K562 (cell line): ENCODE data around the gene APOB. TPM values are rescaled to one million over a fixed set of nuclear protein-coding genes. Genes with fewer than 3 reads are reported as not detected.

Experiments used
- ATAC-seq: fragments of 200-7000 bp; cut with Tn5 transposase; 3 replicates; pipeline ENCODE4 v1.9.1; 2020; ENCODE audit warnings: moderate library complexity
- BruUV-seq: library from RNA; stranded (reverse); fragments of 400-500 nt; replicated peaks from 2 replicates; lab custom pipeline; 2021; lab: Mats Ljungman, UMichigan
- CTCF ChIA-PET: fragments of 300-600 bp; formaldehyde crosslinking; extraction: SDS; loops from one replicate; lab custom pipeline; 2021; ENCODE audit warnings: low intra/inter-chr PET ratio; lab: Yijun Ruan, JAX
- POLR2A ChIA-PET: fragments of 300-600, 350-650 bp; sonication (Branson Sonifier 250); formaldehyde crosslinking; extraction: SDS; loops from one replicate; lab custom pipeline; 2021; ENCODE audit warnings: antibody characterized with exemption, inconsistent platforms; lab: Yijun Ruan, JAX
- DNase-seq, 4 experiments: peaks; one replicate each; pipeline versions ENCODE4 v3.0.0 to v3.0.0-alpha.2; 2011 to 2018; ENCODE audit warnings: low spot score in 3 of 4, mixed read lengths in 3 of 4; ENCODE audit errors: extremely low read depth in 1 of 4
- FAIRE-seq: peaks from 2 replicates; lab custom pipeline; 2011; peaks lifted over from hg19 to GRCh38; lab: Jason Lieb, UNC
- H2AFZ ChIP-seq: 2 replicates; pipeline ENCODE4 v1.6.0; 2011; ENCODE audit warnings: low read depth, low read length, control low read depth, inconsistent platforms
- H3K27ac ChIP-seq: fragments of 200-600 bp; 3 replicates; pipeline ENCODE4 v1.8.0; 2011; ENCODE audit warnings: low read depth, mild to moderate bottlenecking, control low read depth, inconsistent platforms, low read length, moderate library complexity, mixed read lengths; ENCODE audit errors: extremely low read depth
- H3K27me3 ChIP-seq, 2 experiments: fragments of 300-600 bp in 1 of 2; 2 replicates in 1 of 2; 3 replicates in 1 of 2; pipeline versions ENCODE4 v1.6.0 to v1.8.0; 2011; ENCODE audit warnings: inconsistent platforms in 2 of 2, low read length in 2 of 2, mild to moderate bottlenecking in 1 of 2, mixed read lengths in 1 of 2, moderate library complexity in 1 of 2; ENCODE audit not compliant: control insufficient read depth in 2 of 2, insufficient read depth in 2 of 2
- H3K36me3 ChIP-seq: fragments of 300-600 bp; 3 replicates; pipeline ENCODE4 v1.8.0; 2011; ENCODE audit warnings: mild to moderate bottlenecking, low read length, inconsistent platforms; ENCODE audit not compliant: control insufficient read depth, insufficient read depth
- H3K4me1 ChIP-seq, 2 experiments: fragments of 200-600 bp in 1 of 2; replicated peaks in 1 of 2; 2 replicates in 1 of 2; 3 replicates in 1 of 2; pipeline versions ENCODE4 v1.5.1 to v1.8.0; 2011; ENCODE audit warnings: inconsistent platforms in 2 of 2, low read length in 2 of 2, mild to moderate bottlenecking in 1 of 2, mixed read lengths in 1 of 2, moderate library complexity in 1 of 2; ENCODE audit not compliant: control insufficient read depth in 2 of 2, insufficient read depth in 2 of 2
- H3K4me2 ChIP-seq: 2 replicates; pipeline ENCODE4 v1.6.1; 2011; ENCODE audit warnings: low read length, control low read depth, inconsistent platforms, mixed read lengths; ENCODE audit not compliant: insufficient read depth
- H3K4me3 ChIP-seq: fragments of 200-600 bp; sonication (generic), shearing (Covaris generic); 2 replicates; pipeline ENCODE4 v1.5.1; 2016; ENCODE audit warnings: control low read depth, inconsistent platforms
- H3K79me2 ChIP-seq: fragments of 200-600 bp; 3 replicates; pipeline ENCODE4 v1.8.0; 2011; ENCODE audit warnings: low read length, inconsistent platforms; ENCODE audit not compliant: control insufficient read depth, insufficient read depth
- H3K9ac ChIP-seq, 2 experiments: 2 replicates each; pipeline versions ENCODE4 v1.6.0 to v1.6.1; 2011; ENCODE audit warnings: low read depth in 2 of 2, low read length in 2 of 2, control low read depth in 1 of 2, inconsistent platforms in 1 of 2, mild to moderate bottlenecking in 1 of 2, mixed read lengths in 1 of 2; ENCODE audit not compliant: insufficient read depth in 1 of 2
- H3K9me1 ChIP-seq: one replicate; pipeline ENCODE4 v1.6.0; 2011; ENCODE audit warnings: inconsistent platforms, mild to moderate bottlenecking, low read length, moderate library complexity; ENCODE audit not compliant: control insufficient read depth, insufficient read depth
- H3K9me3 ChIP-seq: replicated peaks from 2 replicates; pipeline ENCODE4 v1.5.1; 2011; ENCODE audit warnings: low read depth, low read length, inconsistent platforms; ENCODE audit not compliant: control insufficient read depth, insufficient read depth
- H4K20me1 ChIP-seq: replicated peaks from 2 replicates; pipeline ENCODE4 v1.6.1; 2011; ENCODE audit warnings: low read length, inconsistent platforms, mixed read lengths; ENCODE audit not compliant: control insufficient read depth, insufficient read depth
- ATF7 ChIP-seq: fragments of 450-650 bp; IDR thresholded peaks from 2 replicates; pipeline ENCODE4 v1.7.1; 2014; ENCODE audit warnings: mild to moderate bottlenecking, moderate library complexity
- CEBPB ChIP-seq: fragments of 450-650 bp; IDR thresholded peaks from 2 replicates; pipeline ENCODE4 v1.6.1; 2016; ENCODE audit warnings: missing genetic modification characterization, missing compliant biosample characterization
- EGR1 ChIP-seq: fragments of 450-650 bp; conservative IDR thresholded peaks from 2 replicates; pipeline ENCODE4 v1.6.1; 2017; ENCODE audit warnings: mild to moderate bottlenecking
- HMBOX1 ChIP-seq: sonication (generic); IDR thresholded peaks from 2 replicates; pipeline ENCODE4 v1.6.1; 2016
- HOXB6 ChIP-seq: fragments of 250-450 bp; sonication (Bioruptor Pico); IDR thresholded peaks from 2 replicates; pipeline ENCODE4 v1.5.1; 2022; ENCODE audit warnings: mild to moderate bottlenecking, borderline replicate concordance
- NR0B1 ChIP-seq: fragments of 450-650 bp; IDR thresholded peaks from one replicate; pipeline ENCODE4 v1.6.1; 2018; ENCODE audit warnings: mild to moderate bottlenecking, moderate library complexity; ENCODE audit not compliant: partially characterized antibody
- PURB ChIP-seq: sonication (generic); formaldehyde crosslinking; IDR thresholded peaks from 2 replicates; pipeline ENCODE4 v1.9.0; 2021; ENCODE audit warnings: low read depth, mild to moderate bottlenecking, missing genetic modification reagents
- SIN3B ChIP-seq: fragments of 450-650 bp; IDR thresholded peaks from 2 replicates; pipeline ENCODE4 v1.6.1; 2017; ENCODE audit warnings: low read depth, mild to moderate bottlenecking, moderate library complexity
- TSC22D4 ChIP-seq: fragments of 450-650 bp; IDR thresholded peaks from 2 replicates; pipeline ENCODE4 v1.6.1; 2016; ENCODE audit warnings: missing genetic modification characterization, missing biosample characterization, control low read depth
- ZBTB1 ChIP-seq: sonication (generic); formaldehyde crosslinking; IDR thresholded peaks from 2 replicates; pipeline ENCODE4 v1.8.1; 2023; ENCODE audit warnings: missing genetic modification reagents, low read depth, mild to moderate bottlenecking, borderline replicate concordance
- ZEB2 ChIP-seq: fragments of 450-650 bp; IDR thresholded peaks from 2 replicates; pipeline ENCODE4 v1.6.1; 2016
- ZNF134 ChIP-seq: fragments of 250-450 bp; sonication (Bioruptor Pico); conservative IDR thresholded peaks from 2 replicates; pipeline ENCODE4 v1.4.0; 2020
- WGBS: fragments of 100-300 bp; shearing (Covaris generic); methylation state at CpG from one replicate; pipeline ENCODE4 v1.1.6; 2016; ENCODE audit warnings: low coverage, mixed read lengths; ENCODE audit not compliant: insufficient coverage; ENCODE audit errors: missing lambda C conversion rate; 5-methylcytosine and 5-hydroxymethylcytosine counted together
- in situ Hi-C: fragments of 300-500 bp; cut with MboI; formaldehyde crosslinking; loops from 4 replicates; pipeline ENCODE4 v1.15.0; 2018; ENCODE audit warnings: inconsistent platforms, mixed read lengths
- intact Hi-C: fragments of 100-400 bp; cut with micrococcal nuclease; formaldehyde crosslinking; loops from 2 replicates; pipeline ENCODE4 v1.14.2; 2022
- polyA plus RNA-seq, 8 experiments: library from polyadenylated mRNA; depleted of rRNA in 4 of 8; stranded (reverse) in 5 of 8; unstranded in 3 of 8; fragments of >200 nt; fragmentation: Nextera tagmentation in 2 of 8; fragmentation: Illumina TruSeq in 1 of 8; extraction: Ambion mirVana in 2 of 8; extraction: Trizol in 1 of 8; gene quantifications; 2 replicates each; pipeline versions ENCODE4 v1.2.1 to v1.2.3, GENCODE V29; 2011 to 2014; ENCODE audit warnings: inconsistent platforms in 1 of 8, missing spikeins in 1 of 8
- total RNA-seq, 7 experiments: library from RNA; depleted of rRNA in 6 of 7; stranded (reverse); fragments of >200 nt in 6 of 7; fragmentation: Illumina TruSeq in 2 of 7; extraction: Trizol in 2 of 7; gene quantifications; 2 replicates each; pipeline versions ENCODE4 v1.2.1 to v1.2.3, GENCODE V29; 2011 to 2021; ENCODE audit warnings: low replicate concordance in 1 of 7

The APOB gene
- total and polyA plus RNA-seq, 9 of the 15 experiments (the other 6 are each of a cell fraction or from before 2014, with no cell fraction given), result 0.73 TPM; not detected in 8

DNA sequence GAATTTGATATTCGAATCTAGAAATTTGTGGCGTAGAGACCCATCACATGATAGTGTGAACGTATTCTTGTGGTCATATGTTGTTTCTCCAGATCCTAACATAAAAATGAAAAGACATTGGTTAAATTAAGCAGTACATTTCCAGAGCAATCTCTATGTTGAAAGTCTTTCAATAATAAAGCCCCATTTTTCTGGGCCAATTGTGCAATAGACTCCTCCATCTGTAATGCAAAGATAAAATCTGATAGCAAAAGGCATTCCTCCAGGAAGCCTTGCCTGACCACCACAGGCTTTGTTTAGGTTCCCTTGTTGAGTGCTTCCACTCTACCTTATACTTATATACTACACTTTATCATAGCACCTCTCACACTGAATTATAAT, 31.3 kb downstream of the APOB start:
- no peak for FAIRE-seq

DNA sequence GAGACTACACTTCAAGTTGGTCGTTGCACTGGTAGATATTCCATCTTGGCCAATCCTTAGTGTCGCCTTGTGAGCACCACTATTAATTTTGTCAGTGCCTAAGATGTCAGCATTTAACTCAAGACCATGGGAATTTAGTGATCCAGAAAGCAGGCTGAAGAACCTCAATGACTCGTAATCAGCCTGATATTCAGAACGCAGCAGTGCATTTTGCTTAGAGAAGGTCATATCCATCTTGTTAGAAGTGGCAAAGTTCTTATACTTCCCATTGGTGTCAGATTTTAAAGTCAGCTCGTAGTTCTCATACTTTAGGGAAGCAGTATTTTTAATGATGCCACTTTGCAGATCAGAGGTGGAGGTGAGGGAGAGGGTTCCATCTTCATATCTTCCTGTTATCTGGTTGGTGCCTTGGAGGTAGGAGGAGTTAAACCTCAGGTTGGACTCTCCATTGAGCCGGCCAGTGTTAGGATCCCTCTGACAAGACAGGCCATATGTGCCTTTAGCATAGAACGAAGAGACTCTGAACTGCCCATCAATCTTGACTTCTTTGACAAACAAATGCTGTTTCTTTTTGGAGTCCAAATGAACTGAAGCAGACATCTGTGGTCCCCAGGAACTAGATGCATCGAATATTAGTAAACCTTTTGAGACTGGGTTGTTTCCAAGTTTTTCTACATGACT, 31.9 kb downstream of the APOB start:
- Histone ChIP-seq H2AFZ (no peak overlapping the region), H3K36me3 (no peaks in the 10 kb centered on the region), H3K9ac (no peak overlapping the region), H3K27me3 (no peaks in the 10 kb centered on the region), H3K4me2 (no peak overlapping the region), H3K9me3 (no peaks in the 10 kb centered on the region), H3K27ac (no peak overlapping the region), H3K79me2 (no peaks in the 10 kb centered on the region), H3K4me1 (no peaks in the 10 kb centered on the region), H4K20me1 (no peaks in the 10 kb centered on the region), H3K9me1 (no peaks in the 10 kb centered on the region), H3K4me3 (no peak overlapping the region)
- no peak for TF ChIP-seq PURB (CRISPR knock-in tag)
- TF ChIP-seq ATF7, result no peak
- TF ChIP-seq TSC22D4 (tag), result no peak
- TF ChIP-seq HOXB6 (CRISPR knock-in tag), result no peak
- TF ChIP-seq ZNF134 (CRISPR knock-in tag), result no peak
- no peak for TF ChIP-seq ZEB2
- no peak for TF ChIP-seq HMBOX1
- no peak for TF ChIP-seq NR0B1
- no peak for TF ChIP-seq ZBTB1
- TF ChIP-seq EGR1, result no peak
- BruUV-seq, result no TSS peak
- CTCF ChIA-PET, result interaction anchor here (0.6 kb wide), 1 partner anchor 9 kb away, joined by 3 read pairs; no protein-coding TSS in a partner anchor
- POLR2A ChIA-PET, result no interaction called here
- FAIRE-seq, result no peak
- in situ Hi-C loops (no loop called here), intact Hi-C loops (no loop called here)
- 3% methylated on average over 8 of the region's 8 CpGs for WGBS
- DNase-seq, result no peak
- no peak for ATAC-seq

More for the DNA sequence above, 31.3 kb downstream of the APOB start:
- in situ Hi-C loops, result no loop called here
- Histone ChIP-seq H3K4me2 (no peak overlapping the region), H3K9me3 (no peaks in the 10 kb centered on the region), H3K4me1 (no peaks in the 10 kb centered on the region), H3K9me1 (no peaks in the 10 kb centered on the region), H3K9ac (no peak overlapping the region), H4K20me1 (no peaks in the 10 kb centered on the region), H3K36me3 (no peaks in the 10 kb centered on the region), H3K27me3 (no peaks in the 10 kb centered on the region), H3K27ac (no peak overlapping the region), H3K4me3 (no peak overlapping the region), H3K79me2 (no peaks in the 10 kb centered on the region), H2AFZ (no peak overlapping the region)
- TF ChIP-seq CEBPB (tag) (peak; percentile 39; the same call in 1 of the 2 replicates), SIN3B (no peak)
- ChIA-PET CTCF (no interaction called here), POLR2A (no interaction called here)
- 0% methylated on average over 3 of the region's 3 CpGs for WGBS
- DNase-seq (no peak), ATAC-seq (no peak)
- no TSS peak for BruUV-seq
- intact Hi-C loops, result no loop called here
